HG02970 (cell line): ENCODE data around the gene FARS2.
"Not testable (repeated sequence)": the region's sequence is repeated elsewhere in the genome, so short reads cannot be mapped to it uniquely, and the experiment has no call there.

Experiments
- ATAC-seq: cut with Tn5 transposase; IDR thresholded peaks from one replicate; pipeline ENCODE4 v1.9.1; 2021; ENCODE audit warnings: mild to moderate bottlenecking, moderate library complexity, moderate number of reproducible peaks; ENCODE audit not compliant: unreplicated experiment, low FRiP score

Gene FARS2

GRCh38 chr6:5672581-5673011 is 411.3 kb downstream of the FARS2 start:
- ATAC-seq: no peak

- ATAC-seq: no peak
Observed at GRCh38 chr6:5673019-5673790, 411.9 kb downstream of the FARS2 start.

GRCh38 chr6:5674141-5674540 is 412.8 kb downstream of the FARS2 start:
- no peak for ATAC-seq

GRCh38 chr6:5674721-5675120 is 413.4 kb downstream of the FARS2 start:
- ATAC-seq: no peak

GRCh38 chr6:5676701-5677100 is 415.4 kb downstream of the FARS2 start:
- ATAC-seq: no peak

GRCh38 chr6:5677219-5678000 is 416.1 kb downstream of the FARS2 start:
- no peak for ATAC-seq

GRCh38 chr6:5679270-5679669 is 418.0 kb downstream of the FARS2 start:
- no peak for ATAC-seq

GRCh38 chr6:5679691-5680090 is 418.4 kb downstream of the FARS2 start:
- ATAC-seq: no peak

GRCh38 chr6:5680095-5680494 is 418.8 kb downstream of the FARS2 start:
- no peak for ATAC-seq

- ATAC-seq: no peak
Observed at GRCh38 chr6:5681480-5681879, 420.2 kb downstream of the FARS2 start.

- no peak for ATAC-seq
Observed at GRCh38 chr6:5682530-5682929, 421.2 kb downstream of the FARS2 start.

GRCh38 chr6:5683747-5684146 is 422.4 kb downstream of the FARS2 start:
- not testable (repeated sequence) for ATAC-seq

- ATAC-seq: no peak
Observed at GRCh38 chr6:5684320-5685053, 423.2 kb downstream of the FARS2 start.

- no peak for ATAC-seq
Observed at GRCh38 chr6:5693225-5694145, 432.2 kb downstream of the FARS2 start.

GRCh38 chr6:5695260-5696245 is 434.2 kb downstream of the FARS2 start:
- no peak for ATAC-seq

- no peak for ATAC-seq
Observed at GRCh38 chr6:5697508-5697907, 436.2 kb downstream of the FARS2 start.

GRCh38 chr6:5698318-5698717 is 437.0 kb downstream of the FARS2 start:
- no peak for ATAC-seq

GRCh38 chr6:5699064-5699463 is 437.8 kb downstream of the FARS2 start:
- ATAC-seq: not testable (repeated sequence)

GRCh38 chr6:5701174-5701573 is 439.9 kb downstream of the FARS2 start:
- ATAC-seq: no peak
